HG03135 (cell line): ENCODE data around the gene EMP3.
"Not testable (repeated sequence)": the region's sequence is repeated elsewhere in the genome, so short reads cannot be mapped to it uniquely, and the experiment has no call there.

Experiments used
- ATAC-seq: cut with Tn5 transposase; IDR thresholded peaks from one replicate; pipeline ENCODE4 v1.9.1; 2021; ENCODE audit warnings: mild to moderate bottlenecking, moderate library complexity; ENCODE audit not compliant: unreplicated experiment

The EMP3 gene

DNA sequence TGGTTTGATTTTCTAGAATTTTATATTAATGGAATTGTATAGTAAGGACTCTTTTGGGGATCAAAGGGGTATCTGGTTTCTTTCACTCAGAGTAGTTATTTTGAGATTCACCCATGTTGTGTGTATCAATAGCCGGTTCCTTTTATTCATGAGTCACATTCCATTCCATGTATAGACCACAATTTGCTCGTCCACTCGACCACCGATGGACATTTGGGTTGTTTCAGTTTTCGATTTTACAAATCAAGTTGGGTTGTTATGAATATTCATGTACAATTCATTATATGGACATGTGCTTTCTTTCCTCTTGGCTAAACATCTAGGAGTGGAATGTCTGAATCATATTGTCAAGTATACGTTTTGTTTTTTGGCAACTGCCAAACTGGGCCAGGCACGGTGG is 9.6 kb upstream of the EMP3 start:
- no peak for ATAC-seq

DNA sequence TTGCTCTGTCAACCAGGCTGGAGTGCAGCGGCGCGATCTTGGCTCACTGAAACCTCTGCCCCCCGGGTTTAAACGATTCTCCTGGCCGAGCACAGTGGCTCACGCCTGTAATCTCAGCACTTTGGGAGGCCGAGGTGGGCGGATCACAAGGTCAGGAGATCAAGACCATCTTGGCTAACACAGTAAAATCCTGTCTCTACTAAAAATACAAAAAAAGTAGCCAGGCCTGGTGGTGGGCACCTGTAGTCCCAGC is 7.7 kb upstream of the EMP3 start:
- not testable (repeated sequence) for ATAC-seq

DNA sequence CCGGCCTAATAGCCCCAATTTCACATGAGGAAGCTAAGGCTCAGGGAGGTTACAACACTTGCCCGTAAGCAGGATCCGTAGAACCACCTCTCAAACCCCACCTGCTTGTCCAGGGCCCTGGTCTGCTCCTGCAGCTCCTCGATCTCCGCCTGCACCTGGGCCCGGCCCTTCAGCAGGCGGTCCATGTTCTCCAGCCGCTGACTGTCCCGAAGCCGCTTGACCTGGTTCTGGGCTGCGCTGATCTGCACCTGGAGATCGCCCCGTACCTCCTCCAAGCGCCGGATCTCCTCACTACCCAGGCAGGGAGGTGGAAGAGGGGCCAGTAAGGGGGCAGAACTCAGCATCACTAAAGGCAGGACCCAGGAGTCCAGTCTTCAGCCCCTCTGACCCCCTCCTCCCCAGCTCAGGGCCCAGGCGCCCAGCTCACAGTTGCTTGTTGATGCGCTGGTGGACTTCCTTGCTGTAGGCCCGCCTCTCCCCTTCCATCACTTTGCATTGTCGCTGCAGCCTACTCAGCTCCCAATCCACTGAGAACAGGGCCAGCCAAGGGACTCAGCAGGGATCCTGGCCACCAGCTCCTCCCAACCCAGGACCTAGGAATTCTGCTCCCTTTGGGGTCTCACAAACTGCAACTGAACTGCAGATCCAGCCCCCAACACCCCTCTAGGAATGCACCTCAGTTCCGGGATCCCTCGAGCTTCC is 6.9 kb upstream of the EMP3 start:
- ATAC-seq, result no peak

DNA sequence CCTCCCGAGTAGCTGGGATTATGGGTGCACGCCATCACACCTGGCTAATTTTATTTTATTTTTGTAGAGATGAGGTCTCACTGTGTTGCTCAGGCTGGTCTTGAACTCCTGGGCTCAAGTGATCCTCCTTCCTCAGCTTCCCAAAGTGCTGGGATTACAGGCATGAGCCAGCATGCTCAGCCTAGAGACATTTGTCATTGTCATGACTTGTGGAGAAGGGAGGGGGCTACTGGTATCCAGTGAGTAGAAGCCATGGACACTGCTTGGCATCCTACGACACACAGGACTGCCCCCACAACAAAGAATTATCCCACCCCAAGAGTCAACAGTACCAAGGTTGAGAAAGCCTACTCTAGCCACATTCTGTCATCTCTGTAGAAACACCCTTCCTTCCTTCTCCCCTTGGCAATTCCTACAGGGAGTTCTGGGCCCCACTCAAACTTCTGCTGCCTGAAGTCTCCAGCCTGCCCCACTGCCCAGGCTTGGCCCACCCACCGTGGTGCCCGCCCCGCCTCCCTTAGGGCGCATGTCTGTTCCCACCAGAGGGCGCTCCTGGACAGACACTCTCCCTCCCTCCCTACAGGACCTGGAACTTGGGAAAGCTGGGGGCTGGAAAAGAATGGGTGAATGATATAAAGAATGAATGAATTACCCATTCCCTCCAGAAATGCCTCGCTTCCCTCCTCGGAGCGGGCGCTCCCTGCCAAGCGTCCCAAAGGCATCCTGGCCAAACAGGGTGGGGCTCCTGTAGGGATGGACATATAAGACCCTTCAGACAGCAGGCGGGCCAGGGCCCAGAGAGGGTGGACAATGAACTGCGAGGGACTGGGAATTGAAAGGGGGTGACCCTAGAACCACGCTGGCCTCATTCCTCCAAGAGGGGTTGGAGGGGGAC is 5.5 kb upstream of the EMP3 start:
- no peak for ATAC-seq

DNA sequence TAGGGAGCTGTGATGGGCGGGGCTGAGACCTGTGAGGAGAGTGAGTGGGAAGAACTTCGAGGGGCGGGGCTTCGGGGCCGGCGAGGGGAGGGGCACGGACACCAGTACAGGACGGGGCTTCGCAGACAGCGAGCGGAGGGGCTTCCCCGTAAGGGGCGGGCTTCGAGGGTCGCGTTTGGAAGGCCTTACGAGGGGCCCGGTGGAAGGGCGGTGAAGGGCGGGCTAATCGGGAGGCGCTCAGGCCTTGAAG is 4.1 kb upstream of the EMP3 start:
- peak; percentile 41 for ATAC-seq

DNA sequence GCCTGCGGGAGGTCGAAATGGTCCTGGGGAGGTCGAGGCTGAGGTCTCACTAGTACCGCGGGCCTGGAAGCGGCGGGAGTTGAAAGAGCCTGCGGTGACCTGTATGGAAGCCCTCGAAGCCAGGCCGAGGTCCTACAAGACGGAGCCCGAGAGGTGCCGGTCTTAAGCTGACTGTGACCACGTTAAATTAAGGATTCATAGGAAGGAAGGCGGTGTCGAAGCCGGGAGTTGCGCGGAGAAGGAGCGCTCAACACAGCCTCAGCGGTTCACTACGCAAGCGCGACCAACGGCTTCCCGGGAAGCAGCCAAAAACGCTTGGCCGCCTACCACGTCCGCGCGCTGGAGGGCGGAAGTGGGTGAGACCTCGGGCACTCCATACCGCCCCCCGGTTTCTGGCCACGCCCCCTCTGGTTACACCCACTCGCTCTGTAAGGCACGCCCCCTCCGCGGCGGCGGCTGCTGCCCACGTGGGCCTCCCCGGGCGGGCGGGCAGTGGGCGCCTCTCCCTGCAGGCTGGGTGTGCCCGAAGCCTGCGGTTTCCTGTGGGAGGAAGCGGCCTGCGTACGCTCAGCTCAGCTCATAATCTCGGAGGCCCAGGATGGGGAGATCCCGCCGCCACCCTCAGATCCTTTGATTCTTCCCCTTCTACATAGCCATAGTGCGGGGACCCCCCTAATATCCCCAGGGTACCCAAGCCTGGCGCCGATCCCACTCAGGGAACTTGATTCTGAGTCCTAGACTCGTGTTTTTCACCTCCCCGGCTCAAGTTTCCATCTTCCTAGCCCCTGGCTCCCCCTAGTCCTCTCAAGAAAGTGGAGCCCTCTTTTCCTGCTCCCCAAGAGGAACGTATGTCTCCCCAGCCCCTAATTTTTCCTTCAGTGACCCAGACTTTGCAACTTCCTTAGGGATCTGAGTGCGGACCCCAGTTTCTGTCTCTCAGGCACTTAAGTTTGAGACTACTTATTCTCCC is 3.4 kb upstream of the EMP3 start:
- peak; percentile 61 for ATAC-seq

DNA sequence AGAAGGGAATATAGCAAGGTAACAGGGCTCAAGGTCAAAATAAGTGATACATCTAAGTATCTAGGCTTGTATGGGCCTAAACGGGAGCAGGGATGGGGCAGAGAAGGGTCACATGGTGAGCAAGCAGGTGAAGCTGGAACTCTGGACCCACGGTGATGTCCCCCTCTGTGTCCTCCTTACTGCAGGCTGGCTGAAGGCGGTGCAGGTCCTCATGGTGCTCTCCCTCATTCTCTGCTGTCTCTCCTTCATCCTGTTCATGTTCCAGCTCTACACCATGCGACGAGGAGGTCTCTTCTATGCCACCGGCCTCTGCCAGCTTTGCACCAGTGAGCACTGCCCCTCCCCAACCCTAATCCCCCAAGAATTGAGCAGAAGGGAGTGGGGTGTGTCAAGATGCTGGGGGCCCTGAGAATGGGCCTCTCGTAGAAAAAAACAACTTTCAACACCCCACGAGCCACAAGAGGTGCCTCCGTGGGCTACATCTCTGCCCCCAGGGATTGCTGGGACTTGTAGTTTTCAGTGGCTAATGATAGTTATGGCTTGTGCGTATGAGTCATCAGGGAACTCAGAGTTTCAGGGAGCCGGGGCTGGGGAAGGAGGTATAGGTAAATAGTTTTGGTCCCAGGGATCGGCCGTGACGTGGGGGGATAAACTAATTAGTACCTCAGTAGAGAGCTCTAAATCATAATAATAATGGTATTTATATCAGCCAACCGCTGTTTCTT is 4.0 kb downstream of the EMP3 start:
- ATAC-seq, result no peak

DNA sequence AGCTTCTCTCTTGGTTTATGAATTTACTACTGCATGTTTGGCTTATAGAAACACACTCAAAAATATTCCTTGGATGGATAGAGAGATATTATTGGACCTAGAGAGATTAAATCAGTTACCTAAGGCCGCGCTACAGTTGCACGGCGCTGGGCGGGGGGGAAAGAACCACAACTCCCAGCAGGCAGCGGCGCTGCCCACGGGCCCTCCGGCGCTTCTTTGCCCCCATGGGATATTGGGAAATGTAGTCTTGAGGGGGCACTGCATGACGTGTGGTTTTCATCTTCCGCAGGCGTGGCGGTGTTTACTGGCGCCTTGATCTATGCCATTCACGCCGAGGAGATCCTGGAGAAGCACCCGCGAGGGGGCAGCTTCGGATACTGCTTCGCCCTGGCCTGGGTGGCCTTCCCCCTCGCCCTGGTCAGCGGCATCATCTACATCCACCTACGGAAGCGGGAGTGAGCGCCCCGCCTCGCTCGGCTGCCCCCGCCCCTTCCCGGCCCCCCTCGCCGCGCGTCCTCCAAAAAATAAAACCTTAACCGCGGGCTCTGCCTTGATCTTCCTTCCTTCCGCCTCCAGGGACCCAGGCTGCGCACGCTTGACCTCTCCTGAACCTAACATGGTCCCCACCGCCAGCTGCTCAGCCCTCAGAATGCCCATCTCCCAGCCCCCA is 4.8 kb downstream of the EMP3 start:
- no peak for ATAC-seq

DNA sequence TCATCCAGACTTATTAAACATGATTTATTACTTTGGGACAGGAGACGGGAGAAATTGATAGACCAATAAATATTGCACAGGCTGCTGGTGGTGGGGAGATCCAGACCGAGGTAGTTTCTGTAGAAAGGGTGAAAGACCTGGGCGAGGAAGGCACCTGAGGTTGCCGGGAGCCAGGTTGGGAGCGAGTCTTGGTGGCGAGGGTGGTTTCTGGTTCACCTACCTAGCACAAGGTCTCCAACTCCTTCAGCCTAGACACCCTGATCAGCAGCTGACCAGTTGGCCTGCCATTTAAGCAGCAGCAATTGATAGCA is 7.0 kb downstream of the EMP3 start:
- no peak for ATAC-seq

DNA sequence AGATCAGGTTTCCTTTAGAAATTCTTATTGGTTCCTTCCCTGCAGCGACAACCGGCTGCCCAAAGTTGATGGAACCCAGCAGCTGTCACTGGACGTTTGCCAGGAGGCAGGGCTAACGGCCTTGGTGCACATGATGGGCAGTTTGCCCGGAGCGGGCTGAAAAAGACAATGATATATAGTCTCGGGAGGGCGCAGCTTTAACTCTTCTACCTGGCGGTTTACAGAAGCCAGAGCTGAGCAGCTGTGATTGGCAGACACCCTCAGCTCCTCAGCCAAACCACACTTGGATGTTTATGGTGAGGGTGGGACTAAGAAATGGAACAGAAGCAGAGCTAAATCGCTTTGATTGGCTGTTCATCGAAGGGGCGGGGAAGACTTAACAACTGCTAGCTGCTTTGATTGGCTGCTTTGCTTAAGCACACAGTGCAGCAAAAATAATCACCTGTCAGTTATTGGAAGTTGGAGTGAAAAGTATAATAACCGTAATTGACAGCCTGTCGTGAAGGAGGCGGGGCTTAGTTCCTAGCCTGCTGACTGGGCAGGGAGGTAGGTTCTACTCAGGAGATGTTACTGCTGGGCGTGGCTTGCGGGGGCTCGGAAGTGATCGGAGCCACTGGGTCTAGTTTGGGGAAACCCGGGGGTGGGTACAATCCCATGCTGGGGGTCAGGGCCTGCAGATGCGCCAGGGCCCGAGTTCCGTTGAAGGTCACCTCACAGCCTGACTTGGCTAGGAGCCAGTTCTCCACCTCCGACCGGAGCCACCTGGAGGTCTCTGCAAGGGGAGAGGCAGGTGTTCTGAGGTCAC is 7.5 kb downstream of the EMP3 start:
- peak; percentile 65 for ATAC-seq

DNA sequence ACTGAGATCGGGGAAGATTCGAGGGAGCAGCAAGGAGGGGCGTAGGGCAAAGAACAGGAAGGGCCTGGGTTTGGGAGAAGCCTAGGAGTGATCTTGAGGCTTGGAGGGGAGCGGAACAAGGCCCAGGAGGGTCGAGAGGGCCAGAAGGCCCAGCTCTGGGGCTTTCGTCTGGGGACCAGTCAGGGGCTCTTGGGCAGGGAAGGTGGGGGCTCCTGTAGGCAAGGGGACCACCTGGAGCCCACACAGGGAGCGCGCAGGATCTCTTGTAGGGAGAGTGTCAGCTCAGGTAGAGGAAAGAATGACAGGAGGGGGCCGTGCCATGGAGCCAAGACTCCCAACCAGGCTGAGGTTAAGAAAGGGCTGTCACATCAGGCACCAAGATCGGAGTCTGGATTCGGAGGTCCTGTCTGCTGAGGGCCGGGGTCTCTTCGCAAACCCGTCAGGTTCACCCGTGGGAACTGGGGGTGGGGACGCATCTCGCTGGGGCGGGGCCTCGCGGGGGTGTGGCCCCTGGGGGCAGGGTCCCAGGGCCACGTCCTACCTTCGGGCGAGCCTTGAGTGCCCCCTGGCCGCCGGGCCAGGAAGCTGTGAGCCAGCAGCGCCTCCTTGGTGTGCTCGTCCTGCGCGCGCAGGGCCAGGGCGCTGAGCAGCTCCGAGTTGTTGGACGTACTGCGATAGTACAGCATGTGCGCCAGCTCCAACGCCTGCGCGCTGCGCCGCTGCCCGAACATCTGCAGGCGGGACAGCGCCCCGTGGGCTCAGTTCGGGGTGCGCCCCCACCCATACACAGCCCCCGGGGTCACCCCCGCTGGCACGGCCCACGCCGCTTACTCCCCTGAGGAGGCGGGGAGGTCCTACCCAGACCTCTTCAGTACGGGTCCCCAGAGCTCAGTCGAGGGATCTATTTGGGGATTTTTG is 8.4 kb downstream of the EMP3 start:
- ATAC-seq, result peak; percentile 48

DNA sequence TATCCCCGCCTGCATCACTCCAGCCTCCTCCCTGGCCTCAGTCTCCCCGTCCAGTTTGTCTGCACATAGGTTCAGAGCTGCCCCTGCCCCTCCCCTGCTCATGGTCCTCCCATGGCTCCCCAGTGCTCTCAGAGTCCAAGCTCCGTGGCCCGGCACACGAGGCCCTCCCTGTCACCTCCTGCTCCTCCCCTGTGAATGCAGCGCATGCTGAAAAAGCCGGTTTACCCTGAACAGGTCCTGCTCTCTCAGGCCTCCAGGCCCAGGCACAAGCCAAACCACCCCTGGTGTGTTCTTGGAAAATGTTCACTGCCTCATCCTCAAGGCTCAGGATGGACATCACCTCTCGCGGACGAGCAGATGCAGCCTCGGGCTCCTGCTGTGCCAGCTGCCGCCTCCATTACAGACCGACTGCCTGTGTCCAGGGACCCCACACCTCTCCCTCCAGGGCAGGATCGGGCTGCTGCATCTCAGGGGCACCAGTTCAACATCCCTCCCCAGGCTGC is 13.0 kb downstream of the EMP3 start:
- ATAC-seq, result no peak

DNA sequence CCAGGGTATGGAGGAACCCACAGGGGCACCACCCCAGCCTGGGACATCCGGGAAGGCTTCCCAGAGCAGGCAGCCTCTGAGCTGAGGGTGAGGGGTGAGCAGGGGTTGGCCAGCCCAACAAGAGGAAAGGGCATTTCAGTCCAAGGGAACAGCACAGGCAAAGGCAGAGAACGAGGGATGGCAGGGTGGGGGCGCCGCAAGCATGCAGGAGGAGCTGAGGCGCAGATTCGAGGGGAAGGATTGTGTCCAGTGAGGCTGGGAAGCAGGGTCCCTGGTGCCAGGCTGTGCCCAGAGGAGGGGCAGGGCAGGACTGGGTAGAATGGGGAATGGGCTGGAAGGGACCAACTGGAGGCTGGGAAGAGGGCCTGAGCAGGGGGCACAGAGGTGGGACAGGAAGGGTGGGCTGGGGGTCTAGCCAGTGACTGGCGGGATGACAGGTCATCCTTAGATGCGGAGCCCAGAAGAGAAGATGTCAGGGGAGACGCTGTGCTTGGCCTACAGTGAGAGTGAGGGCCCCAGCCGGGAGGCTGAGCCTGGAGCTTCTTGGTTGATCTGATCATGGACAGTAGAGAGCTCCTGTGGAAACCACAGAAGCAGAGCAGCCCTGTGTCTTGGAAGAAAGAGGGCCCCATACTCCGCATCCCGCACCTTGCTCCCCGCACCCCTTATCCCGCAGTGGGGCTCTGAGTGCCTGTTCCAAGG is 13.6 kb downstream of the EMP3 start:
- no peak for ATAC-seq

DNA sequence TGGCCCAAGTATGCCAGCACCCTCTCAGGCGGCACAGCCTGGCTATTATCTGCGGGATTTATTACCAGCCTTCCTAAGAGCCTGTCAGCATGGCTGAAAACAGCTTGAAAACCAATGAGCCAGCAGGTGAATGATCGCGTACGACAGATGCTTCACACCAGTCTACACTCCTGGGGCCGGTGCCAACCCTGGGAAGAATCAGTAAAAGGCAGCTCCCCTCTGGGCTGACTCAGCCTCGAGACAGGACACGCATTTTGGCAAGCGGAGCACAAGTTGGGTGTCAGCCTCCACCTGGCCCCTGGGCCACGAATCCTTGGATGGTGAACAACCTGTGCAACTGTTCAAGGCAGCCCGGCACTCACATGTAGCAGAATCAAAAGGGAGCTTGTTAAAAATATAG is 15.6 kb downstream of the EMP3 start:
- no peak for ATAC-seq

DNA sequence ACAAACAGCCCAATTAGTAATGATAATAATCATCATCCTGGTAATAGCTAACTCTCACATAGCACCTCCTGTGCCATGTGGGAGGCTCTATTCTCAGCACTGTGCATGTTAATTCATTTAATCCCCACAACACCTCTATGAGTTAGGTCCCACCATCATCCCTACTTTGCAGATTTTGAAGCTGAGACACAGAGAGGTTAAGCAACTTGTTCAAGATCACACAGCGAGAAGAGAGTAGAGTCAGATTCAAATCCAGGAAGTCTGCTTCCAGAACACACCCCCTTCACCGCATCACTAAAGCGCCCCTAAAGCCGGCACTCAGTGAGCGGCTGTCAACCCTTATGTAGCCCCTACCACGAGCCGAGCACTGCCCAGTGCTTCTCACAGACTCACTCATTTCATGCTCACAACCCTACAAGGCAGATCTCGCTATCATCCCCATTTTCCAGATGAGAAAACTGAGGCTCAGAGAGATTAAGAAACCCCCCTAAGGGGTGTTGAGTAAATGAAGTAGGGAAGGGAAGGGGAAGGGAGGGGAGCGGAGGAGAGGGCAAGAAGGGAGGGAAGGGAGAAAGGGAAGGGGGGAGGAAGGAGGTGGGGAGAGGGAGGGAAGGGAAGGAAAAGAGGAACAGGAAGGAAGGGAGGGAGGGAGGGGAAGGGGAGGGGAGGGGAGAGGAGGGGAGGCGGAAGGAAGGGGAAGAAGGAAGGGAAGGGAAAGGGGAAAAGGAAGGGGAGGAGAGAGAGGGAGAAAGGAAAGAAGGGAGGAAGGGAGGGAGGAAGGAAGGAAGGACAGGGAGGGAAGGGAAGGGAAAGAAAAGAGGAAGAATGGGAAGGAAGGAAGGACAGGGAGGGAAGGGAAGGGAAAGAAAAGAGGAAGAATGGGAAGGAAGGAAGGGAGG is 16.4 kb downstream of the EMP3 start:
- no peak for ATAC-seq

DNA sequence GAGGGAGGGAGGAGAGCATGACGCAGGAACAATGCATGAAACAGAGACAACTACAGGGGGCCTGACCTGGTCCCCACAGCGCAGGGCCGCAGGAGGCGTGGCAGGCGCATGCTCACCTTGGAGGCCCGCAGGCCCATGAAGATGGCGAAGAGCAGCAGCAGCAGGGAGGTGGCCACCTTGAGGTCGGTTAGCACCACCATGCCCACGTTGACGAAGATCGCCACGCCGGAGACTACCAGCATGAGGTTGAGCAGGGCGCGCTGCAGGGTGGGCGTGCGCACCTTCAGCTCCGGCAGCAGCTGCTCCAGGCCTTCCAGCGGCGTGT is 17.0 kb downstream of the EMP3 start:
- ATAC-seq, result no peak

DNA sequence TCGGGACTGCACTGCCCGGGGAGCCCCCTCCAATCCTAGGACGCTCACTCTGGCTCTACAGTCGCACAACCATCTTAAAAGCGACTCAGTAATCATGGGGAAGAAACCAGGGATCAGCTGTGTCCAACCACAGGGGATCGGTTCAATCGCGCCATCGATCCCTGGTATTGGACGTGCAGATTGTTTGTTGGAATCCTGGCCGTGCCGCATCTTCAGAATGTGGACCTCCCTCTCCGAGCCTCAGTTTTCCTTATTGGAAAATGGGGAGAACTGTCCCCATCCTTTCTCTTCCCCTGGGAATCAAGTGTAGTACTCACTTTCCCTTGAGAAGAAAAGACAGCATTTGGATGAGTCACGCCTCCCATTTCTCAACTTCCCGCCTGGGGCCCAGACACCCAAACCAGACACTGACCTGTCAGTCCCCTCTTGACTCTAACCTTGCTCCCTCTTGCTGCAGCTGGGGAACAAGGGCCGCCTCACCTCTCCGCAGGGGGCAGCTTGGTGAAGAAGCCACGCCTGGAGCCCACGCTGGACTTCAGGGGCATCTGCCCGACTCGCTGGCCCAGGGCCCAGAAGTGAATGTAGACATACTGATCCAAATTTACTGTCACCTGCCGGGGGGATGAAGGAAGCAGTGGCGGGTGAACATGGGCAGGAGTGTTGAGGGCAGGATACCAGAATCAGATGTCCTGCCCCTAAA is 17.6 kb downstream of the EMP3 start:
- ATAC-seq, result no peak
